Kidney capillary endothelial cell (primary cell): ENCODE measurements around the gene RAB14.
"Not testable (repeated sequence)": the region's sequence is repeated elsewhere in the genome, so short reads cannot be mapped to it uniquely, and the experiment has no call there.

Source experiments
- DNase-seq: peaks from one replicate; pipeline ENCODE4 v3.0.0-alpha.2; 2018; ENCODE audit warnings: low spot score

Gene RAB14

DNA sequence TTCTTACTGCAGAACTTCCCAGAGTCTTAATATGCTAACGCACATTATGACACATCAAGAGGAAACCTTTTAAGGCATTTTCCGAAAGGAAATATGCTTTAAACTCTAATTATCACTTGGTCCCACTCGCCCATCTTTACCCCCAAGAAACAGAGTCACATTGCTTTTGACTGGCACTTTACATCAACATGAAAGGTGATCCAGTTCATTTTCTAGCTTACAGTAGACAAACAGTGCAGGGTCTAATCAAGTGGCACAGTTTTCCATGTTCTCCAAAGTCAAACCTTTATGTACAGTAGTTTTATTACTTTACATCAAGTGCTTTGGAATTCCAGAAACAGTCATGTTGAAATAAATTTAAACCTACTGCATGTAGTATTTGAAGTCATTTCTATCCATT is 12.0 kb downstream of the RAB14 start:
- no peak for DNase-seq

DNA sequence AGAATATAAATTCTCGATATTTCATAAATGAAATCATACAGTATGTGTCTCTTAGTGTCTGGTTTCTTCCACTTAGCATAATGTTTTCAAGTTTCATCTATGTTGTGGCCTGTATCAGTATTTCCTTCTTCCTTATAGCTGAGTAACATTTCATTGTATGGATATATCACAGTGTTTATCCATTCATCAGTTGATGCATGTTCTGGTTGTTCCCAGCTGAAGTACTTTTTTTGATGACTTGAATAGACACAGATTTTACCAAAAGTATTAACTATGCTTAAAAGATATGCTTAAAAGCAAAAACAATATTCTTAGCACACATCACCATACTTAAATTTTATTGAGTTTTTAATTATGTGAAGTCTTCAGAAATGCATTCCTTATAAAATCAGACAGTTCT is 12.7 kb downstream of the RAB14 start:
- DNase-seq, result no peak

DNA sequence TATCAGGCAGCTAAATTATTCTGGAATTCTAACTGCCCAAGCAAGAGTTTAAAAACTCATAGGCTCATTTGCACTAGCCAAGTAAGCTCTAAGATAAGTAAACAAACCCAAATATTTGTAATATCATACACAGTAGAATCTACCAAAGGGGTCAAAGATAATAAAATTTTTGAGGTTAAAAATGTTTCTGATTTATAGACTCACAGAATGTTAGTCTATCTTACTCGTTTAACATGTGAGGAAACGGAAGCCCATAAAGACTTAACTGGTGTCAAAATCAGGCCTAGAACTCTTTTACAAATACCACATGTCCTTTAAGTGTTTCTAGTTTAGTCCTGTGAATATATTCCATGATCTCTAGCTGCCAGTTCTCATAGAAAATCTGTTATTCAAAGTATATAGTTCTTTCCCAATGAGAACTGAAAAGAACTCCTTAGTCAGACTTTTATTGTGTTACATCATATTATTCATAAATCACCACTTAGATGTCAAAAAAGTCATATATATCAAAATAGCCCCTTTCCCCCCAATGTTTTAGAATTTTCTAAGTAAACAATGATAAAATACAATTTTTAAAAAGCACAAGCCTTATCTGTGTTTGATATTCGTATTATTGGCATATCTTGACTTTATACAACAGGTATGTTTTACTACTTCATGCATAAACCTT is 13.9 kb downstream of the RAB14 start:
- DNase-seq, result no peak

DNA sequence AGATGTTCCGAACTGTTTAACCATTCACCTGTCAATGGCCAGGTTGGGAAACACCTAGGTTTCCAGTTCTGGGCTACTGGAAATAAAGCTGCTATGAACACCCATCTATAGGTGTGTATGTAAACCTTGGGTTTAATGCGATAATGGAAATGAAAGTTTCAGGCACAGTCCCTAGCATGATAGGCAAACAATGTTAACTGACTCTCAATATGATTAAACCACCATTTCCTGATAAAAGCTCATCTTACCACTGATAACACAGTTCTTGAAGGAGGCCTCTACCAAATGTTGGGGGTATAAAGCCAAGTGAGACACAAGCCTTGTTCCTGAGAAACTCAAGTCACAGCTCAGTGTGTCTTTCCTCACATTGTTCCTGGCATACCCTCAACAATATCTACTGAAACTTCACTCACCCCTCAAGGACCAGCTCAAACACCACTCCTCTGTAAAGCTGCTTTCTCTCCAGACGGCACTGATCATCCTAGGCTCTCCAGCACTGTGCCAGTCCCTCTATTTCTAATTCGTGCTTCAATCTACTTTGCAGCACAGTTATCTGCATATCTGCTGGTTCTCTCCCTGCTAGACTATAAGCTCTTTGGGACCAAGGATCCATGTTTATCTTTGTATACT is 15.8 kb downstream of the RAB14 start:
- DNase-seq, result no peak

DNA sequence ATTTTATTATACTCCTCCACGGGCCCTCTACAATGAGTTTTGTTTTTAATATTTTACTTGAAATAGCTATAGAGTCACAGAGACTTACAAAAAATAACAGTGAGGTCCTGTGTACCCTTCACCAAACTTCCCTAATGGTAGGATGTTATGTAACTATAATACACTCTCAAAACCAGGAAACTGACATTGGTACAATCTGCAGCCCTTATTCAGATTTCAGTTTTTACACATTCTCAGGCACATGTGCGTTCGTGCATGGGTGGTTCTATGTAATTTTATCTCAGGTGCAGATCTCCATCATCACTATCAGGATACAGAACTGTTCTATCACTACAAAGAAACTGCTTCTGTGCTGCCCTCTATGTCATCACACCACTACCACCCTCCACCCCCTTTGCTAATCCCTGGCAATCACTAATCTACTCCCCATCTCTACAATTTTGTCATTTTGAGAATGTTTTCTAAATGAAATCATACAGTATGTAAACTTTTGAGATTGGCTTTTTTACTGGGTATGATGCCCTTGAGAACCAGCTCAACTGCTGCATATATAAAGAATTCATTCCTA is 16.4 kb downstream of the RAB14 start:
- DNase-seq, result no peak

DNA sequence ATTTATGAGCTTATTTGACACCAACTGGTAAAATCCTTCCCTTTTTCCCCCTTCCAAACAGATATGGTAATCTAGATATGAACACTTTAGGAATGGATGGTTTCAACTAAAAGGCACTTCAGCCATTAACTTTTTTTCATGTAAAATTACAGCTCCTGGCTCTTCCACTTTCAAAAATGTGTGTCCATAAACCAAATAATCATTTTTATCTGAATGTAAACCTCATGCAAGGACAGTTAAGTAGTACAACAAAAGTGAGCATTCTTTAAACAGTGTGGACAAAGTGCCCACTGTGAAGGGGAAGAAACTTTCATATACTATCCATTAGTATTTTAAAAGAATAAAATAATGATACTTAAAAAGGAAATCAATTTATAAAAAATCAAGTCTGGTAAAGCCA is 17.2 kb downstream of the RAB14 start:
- no peak for DNase-seq

DNA sequence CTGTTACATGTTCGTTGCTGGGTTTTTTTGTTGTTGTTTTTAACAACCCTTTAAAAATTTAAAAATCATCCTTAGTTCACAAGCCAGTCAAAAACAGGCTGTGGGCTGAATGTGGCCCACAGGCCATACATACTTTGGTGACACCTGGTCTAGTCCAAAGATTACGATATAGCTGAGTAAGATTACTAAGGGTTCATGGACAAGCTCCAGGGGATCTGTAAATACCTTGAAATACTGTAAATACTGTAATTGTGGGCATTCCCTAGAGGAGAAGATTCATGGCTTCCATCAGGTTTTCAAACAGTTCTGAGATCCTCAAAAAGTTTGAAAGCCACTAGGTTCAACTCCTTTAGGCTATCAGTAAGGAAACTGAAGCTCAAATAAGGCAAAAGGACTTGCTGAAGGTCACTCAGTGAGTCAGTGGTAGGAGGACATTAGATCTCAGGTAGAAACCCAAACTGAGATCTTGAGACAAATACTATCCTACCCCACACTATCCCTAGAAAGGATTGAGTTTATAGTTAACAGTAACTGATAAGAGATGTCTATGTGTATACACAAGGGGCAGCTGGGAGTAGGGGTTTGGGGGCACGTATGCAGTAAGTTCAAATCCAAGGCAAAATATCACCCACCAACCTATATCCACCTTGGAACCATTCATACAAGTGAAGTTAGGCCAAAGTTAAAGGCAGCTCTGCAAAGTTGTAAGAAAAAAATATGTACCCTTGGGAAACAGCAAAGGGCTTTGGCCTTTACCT is 17.8 kb downstream of the RAB14 start:
- DNase-seq, result no peak

DNA sequence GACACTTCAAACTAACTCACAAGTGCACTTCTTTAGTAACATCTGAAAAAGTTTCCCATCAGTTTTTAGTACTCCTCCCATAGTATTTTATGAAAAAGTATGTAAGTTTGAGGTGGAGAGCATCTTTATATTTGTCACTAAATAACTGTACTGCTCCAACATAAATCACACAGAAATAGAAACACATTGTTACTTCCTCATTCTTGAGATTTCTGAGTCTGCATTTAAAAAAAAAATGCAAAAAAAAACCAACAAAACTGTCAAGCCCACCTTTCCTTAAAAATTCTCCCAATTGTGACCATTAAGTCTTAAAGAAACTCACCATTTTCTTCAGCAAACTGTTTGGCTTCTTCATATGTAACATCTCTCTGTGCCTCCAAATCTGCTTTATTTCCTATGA is 18.7 kb downstream of the RAB14 start:
- DNase-seq, result no peak

DNA sequence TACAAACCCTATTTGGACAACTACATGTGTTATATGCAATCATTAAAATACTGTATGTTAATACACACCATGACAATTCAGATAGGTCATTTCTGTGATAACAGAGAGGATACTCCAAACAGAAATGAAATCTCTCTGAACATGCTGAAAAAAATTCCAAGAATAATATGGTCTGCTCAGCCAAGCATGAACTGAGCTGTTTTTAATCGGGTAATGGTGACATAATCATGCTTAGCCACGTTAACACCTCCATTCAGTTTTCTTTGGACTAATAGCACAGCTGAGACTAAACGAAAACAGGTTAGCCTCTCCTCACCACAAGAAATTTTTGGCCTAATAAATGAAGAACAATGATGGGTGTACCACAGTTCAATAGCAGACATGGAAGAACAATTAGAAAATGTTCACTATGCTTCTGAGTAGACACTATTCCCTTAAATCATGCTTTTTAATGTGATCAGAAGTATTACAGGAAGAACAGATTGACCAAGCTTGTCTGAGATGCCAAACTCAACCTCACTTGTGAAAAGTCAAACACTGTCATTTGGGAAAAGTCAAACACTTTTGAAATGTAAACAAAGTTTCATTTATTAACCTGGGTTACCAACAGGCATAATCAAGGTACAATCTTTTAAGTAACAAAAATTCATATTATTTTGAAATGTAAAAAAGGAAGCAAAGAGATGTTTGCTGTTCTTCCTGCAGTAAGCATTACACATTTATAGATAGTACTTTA is 19.4 kb downstream of the RAB14 start:
- DNase-seq, result no peak

DNA sequence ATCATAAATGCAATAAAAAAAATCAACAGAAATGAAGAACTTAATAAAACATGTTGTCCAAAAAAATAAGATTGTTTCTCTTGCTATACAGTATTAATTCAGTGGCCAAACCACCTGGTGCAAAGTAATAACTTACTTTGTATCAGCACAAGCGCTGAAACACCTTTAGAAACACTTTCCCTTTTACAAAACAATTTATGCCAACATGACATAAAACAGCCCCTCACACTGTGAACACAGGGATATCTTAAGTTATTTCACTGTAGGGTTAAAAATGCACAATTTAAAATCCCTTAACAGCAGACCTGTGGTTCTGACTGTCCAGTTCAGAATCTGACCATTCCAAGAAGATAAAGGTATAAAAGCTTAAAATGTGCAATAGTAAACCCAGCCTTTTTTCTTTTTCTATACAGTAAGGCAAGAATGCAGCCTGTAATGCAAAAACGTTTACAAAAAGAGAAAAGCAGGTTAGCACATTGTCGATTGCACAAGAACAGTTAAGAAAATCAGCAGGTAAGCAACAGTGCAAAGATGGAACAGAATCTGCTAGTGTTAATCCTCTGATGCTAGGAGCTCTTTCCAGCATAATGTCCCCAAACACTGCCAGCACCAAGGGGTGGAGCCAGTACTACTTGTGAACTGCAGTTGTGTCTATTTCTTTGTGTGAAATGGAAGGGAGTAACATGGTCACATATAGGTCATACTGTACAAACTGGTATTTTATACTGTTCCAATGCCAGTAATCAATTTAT is 21.6 kb downstream of the RAB14 start:
- DNase-seq, result no peak

DNA sequence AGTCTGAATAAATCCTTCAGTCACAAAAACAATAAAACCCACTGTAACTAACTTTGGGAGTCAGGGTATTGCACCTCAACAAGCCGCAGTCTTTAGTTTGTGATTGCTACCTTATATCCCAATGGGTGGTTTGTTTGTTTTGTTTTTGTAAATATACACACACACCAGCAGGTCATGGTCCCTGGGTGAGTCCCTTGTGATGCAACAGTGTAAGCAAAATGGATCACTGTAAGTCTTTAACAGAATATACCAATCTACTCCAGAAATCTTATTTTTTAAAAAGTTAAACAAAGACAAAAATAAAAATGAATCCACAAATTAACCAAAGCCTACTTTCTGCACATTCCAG is 22.3 kb downstream of the RAB14 start:
- DNase-seq, result not testable (repeated sequence)

DNA sequence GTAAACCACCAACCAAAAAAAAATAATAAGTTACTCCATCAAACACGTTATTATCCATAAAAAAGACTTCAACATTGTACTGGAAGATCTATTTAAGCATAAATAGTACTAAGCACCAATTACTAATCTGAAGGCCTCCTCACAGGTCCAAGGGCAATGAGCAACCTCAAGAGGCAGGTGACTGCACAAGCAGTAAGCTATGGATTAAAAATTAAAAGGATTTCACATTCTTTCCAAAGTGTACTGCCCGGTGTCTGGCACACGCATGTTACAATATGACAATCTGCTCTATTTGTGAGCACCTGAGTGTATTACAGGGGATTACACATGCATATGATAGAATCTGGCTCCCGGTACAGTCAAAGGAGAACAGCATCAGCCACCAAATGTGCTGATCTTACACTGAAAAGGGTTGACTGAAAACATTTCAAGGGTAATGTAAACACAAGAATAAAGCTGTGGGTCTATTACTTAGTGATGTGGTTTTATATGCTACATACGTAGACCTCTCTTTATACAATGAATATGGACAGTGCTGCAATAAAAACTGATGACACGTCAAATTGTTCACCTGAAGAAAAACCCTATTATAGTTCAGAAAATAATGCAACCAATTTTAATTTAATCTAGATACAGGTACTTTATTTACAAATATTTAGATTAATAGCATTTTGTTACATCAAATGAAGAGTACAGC is 22.8 kb downstream of the RAB14 start:
- DNase-seq, result no peak

DNA sequence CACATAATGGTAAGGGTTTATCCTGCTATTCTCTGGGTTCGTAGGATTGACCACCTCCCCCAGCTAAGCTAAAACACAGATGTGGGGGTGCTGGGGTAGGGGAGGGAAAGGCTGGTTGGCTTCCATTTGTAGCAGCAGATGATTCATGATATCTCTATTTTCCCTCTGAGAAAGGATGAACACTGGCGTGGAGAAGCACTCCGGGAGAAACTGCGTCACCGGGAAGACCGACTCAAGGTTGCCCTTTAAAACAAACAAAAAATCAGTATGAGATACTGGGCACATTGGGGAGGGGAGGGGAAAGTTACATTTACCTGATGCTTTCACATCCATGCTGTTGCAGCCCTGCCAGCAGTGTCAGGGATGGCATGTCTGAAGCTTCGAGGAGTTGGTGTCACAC is 28.2 kb downstream of the RAB14 start:
- DNase-seq, result no peak

DNA sequence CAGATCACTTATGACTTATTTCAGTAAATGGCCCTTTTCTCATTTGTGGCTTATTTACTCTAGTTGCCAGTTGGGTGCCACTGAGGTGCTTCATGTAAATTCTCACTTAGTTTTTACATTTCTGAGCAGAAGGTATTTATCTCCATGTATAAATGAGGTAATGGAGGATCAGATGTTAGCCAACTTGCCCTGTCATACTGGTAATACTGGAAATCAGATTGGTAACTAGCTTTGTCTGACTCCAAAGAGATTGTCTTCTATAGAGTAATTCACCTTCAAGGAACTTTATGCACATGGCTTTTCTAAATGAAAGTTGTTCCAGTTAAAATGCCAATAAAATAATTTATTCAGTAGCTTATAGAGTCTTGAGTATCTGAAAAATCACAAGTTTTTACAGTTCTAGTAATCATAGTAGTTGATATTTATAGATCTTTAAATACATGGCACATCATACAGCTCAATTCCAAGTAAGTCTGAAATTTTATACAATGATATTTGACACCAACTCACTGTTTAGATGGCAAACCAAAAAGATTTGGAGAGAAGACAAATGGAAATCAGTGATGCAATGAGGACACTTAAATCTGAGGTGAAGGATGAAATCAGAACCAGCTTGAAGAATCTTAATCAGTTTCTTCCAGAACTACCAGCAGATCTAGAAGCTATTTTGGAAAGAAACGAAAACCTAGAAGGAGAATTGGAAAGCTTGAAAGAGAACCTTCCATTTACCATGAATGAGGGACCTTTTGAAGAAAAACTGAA is 28.8 kb downstream of the RAB14 start:
- DNase-seq, result no peak

DNA sequence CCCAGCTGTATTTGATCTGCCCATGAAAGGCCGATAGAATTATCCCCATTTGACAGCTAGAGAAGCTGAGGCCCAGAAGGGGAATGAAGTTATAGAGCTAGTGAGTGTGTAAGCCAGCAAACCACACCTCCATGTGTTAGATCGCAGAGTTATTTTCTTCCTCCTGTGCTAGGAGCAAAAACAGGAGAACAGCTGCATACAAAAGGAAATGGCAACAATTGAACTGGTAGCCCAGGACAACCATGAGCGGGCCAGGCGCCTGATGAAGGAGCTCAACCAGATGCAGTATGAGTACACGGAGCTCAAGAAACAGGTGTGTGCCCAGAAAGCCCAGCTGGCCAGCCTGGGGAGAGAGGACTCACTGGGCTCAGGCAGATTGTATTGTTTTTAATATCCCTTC is 30.4 kb downstream of the RAB14 start:
- DNase-seq, result no peak

DNA sequence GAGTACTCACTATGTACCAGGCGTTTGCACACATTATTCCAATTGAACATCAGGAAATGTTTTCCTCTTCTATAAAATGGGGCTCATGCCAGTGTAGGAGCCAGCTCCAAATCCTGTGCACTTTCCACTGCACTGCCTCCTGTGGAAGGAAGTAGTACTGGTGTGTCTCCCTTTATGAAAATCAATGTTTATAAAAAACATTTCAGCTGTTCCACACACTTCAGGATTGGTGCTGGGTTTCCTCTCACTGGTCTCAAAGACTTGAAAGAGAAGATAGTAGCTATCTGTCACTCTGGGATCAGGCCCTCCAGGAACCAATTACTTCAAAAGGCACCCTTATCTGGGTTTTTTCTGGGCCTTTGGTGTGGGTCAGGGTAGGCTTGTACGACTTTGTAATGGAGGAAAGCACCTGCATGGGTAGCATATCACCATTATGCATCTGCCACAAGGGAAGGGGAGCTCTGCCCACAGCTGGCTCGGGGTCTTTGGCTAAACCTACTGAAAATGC is 32.5 kb downstream of the RAB14 start:
- DNase-seq, result peak; percentile 26

DNA sequence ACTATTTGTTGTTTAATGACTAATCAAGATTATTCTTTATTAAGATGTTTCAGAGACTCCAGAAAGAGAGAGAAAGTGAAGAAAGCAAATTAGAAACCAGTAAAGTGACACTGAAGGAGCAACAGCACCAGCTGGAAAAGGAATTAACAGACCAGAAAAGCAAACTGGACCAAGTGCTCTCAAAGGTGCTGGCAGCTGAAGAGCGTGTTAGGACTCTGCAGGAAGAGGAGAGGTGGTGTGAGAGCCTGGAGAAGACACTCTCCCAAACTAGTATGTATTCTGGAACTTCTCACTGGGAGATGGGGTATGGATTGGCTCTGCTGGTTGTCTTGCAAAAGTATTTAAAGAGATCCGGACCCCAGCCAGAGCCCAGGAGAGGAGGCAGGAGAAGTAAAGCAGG is 33.6 kb downstream of the RAB14 start:
- DNase-seq, result no peak

DNA sequence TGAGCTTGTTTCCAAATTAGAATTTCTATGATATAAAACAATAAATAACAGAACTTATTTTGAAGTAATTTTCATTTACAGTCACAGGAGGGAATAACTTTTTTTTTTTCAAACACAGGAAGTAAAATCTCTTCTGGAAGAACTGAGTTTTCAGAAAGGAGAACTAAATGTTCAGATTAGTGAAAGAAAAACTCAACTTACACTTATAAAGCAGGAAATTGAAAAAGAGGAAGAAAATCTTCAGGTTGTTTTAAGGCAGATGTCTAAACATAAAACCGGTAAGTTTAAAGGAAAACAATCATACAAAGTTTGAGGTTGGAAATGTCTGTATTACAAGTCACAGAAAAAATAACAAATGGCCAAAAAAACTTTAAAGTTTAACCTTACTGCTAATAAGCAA is 41.6 kb downstream of the RAB14 start:
- DNase-seq, result no peak

DNA sequence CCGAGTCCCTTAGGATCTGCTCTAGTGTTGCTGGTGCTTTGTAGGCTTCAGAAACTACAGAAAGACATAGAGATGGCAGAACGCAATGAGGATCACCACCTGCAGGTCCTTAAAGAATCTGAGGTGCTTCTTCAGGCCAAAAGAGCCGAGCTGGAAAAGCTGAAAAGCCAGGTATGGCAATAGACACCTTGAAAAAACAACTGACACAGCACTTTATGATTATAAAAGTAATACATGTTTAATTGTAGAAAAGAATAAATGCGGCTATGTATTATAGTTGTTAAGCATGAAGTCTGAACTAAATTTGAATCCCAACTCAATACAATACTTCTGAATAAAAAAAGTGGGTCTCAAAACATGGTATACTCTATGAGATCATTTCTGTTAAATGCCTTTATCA is 43.7 kb downstream of the RAB14 start:
- no peak for DNase-seq

DNA sequence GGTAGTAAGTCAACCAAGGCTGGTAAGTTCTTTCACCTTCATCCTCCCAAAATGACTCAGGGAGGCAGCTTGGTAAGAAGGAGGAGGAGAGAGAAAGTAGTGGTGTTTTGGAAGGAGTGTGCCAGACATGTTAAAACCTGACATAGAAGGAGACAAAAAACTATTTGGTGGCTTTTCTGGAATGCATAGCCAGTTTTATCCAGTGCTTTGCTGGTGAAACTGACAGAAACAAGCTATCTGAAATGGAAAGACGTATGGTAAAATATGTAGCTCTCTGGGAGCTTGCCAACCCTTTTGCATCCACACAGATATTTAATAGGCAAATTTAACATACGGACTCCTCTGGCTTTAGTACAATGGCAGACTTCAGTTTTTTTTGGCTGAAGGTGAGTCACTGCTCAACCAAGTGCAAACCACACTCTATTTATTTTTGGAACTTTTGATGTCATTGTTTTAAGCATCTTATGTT is 45.4 kb downstream of the RAB14 start:
- DNase-seq, result peak; percentile 4
